ENCODE results near the gene ZNF549. TPM values are rescaled to one million over a fixed set of nuclear protein-coding genes. Genes with fewer than 3 reads are reported as not detected.
"Not testable (repeated sequence)": the region's sequence is repeated elsewhere in the genome, so short reads cannot be mapped to it uniquely, and the experiment has no call there.

Gene ZNF549
- total RNA-seq, 1 donor from 2014 or later = 6.0 TPM

DNA sequence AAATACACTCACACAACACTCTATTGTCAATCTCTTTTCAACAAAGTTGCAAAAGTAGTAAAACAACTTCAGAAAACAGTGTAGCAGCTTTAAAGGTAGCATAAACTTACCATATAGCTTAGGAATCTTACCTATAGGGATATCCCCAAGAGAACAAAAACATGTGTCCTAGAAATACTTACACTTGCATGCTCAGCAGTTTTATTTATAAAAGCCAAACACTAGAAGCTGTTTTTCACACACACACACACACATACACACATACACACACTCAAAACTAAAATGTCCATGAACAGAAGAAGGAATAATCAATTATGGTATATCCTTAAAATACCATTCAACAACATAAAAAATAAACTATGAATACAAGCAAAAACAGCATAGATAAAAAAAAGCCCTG lies 15.7 kb upstream of the ZNF549 start:
- no peaks in the 10 kb centered on the region for H3K27me3 ChIP-seq (ENCODE audit: low read depth)
- DNase-seq (no peak), ATAC-seq (no peak)
- no peak overlapping the region for H3K27ac ChIP-seq
- intact Hi-C loops (cut with DNase I) = no loop called here
- H3K9me3 ChIP-seq = peaks cover 75% of the 10 kb centered on the region
- no peak overlapping the region for H3K4me3 ChIP-seq
- H3K36me3 ChIP-seq = peaks cover 12% of the 10 kb centered on the region
- H3K4me1 ChIP-seq = no peaks in the 10 kb centered on the region
- TF ChIP-seq, protein P1, sequence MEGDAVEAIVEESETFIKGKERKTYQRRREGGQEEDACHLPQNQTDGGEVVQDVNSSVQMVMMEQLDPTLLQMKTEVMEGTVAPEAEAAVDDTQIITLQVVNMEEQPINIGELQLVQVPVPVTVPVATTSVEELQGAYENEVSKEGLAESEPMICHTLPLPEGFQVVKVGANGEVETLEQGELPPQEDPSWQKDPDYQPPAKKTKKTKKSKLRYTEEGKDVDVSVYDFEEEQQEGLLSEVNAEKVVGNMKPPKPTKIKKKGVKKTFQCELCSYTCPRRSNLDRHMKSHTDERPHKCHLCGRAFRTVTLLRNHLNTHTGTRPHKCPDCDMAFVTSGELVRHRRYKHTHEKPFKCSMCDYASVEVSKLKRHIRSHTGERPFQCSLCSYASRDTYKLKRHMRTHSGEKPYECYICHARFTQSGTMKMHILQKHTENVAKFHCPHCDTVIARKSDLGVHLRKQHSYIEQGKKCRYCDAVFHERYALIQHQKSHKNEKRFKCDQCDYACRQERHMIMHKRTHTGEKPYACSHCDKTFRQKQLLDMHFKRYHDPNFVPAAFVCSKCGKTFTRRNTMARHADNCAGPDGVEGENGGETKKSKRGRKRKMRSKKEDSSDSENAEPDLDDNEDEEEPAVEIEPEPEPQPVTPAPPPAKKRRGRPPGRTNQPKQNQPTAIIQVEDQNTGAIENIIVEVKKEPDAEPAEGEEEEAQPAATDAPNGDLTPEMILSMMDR (IDR thresholded peaks at IDR 0.05) = no peak

DNA sequence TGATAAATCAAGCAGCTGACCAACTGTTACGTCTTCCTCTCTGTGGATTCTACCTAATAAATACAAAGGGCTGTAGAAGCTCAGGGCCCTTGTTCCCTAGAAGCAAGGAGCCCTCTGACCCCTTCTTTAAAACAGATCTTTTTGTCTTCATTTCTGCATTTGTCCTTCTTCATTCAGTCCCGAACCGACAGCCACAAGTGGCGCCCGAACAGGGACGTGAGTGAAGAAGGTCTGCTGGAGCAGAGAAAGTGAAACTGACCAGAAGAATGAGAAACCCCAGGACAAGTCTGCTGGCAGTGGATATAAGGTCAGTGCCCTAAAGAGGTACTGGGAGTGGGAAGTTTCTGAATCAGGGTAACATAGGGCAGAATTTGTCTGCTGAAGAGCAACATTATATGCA lies 14.3 kb upstream of the ZNF549 start:
- H3K36me3 ChIP-seq = no peaks in the 10 kb centered on the region
- no peak for ATAC-seq
- H3K27me3 ChIP-seq (ENCODE audit: low read depth) = no peaks in the 10 kb centered on the region
- TF ChIP-seq, protein P1 (IDR thresholded peaks at IDR 0.05) = no peak
- no peak overlapping the region for H3K4me3 ChIP-seq
- no peaks in the 10 kb centered on the region for H3K4me1 ChIP-seq
- no peak overlapping the region for H3K27ac ChIP-seq
- intact Hi-C loops (cut with DNase I) = no loop called here
- DNase-seq = no peak
- peaks cover 65% of the 10 kb centered on the region for H3K9me3 ChIP-seq

DNA sequence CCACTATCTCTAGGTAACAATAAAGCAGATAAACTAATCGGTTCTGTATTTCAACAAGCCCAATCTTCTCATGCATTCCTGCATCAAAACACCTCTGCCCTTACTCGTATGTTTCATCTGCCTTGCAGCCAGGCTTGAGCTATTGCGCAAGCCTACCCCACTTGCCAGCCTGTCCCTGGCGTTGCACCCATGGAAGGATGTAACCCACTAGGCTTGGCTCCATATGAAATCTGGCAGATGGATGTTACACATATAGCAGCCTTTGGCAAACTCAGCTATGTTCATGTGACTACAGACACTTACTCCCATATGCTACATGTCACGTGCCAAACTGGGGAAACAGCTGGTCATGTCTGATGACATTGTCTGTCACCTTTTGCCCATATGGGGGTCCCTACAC lies 11.9 kb upstream of the ZNF549 start:
- H3K36me3 ChIP-seq = no peaks in the 10 kb centered on the region
- no peaks in the 10 kb centered on the region for H3K4me1 ChIP-seq
- DNase-seq = no peak
- no peaks in the 10 kb centered on the region for H3K27me3 ChIP-seq (ENCODE audit: low read depth)
- intact Hi-C loops (cut with DNase I) = no loop called here
- H3K9me3 ChIP-seq = peaks cover 44% of the 10 kb centered on the region
- ATAC-seq = no peak
- TF ChIP-seq, protein P1 (IDR thresholded peaks at IDR 0.05) = no peak
- no peak overlapping the region for H3K27ac ChIP-seq
- no peak overlapping the region for H3K4me3 ChIP-seq

DNA sequence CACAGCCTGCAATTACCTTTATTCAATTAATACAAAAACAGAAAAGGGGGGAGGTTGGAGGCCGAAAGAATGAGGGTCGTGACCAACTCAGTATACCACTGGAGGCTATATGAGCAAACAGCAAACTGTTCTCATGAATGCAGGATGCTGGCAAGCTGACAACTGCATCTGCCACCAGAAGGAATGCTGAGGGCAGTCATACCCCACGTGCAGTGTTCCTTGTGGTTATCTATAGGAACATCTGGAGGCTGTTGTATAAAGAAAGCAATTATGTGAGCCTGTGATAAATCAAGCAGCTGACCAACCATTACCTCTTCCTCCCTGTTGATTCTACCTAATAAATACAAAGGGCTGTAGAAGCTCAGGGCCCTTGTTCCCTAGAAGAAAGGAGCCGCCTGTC lies 9.1 kb upstream of the ZNF549 start:
- H3K27ac ChIP-seq; ATAC-seq; H3K4me3 ChIP-seq; H3K4me1 ChIP-seq; DNase-seq; H3K36me3 ChIP-seq; intact Hi-C loops (cut with DNase I); H3K27me3 ChIP-seq (ENCODE audit: low read depth): not testable (repeated sequence)
- H3K9me3 ChIP-seq = peaks cover 19% of the 10 kb centered on the region

DNA sequence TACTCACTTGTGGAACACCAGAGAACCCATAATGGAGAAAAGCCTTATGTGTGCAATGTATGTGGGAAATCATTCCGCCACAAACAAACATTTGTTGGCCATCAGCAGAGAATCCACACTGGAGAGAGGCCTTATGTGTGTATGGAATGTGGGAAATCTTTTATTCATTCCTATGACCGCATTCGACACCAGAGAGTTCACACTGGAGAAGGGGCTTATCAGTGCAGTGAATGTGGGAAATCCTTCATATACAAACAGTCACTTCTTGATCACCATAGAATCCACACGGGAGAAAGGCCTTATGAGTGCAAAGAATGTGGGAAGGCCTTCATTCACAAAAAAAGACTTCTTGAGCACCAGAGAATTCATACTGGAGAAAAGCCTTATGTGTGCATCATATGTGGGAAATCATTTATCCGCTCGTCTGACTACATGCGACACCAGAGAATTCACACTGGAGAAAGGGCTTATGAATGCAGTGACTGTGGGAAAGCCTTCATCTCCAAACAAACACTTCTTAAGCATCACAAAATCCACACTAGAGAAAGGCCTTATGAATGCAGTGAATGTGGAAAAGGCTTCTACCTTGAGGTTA lies 10.9 kb downstream of the ZNF549 start:
- intact Hi-C loops (cut with DNase I) = no loop called here
- ATAC-seq (no peak), DNase-seq (no peak)
- Histone ChIP-seq H3K9me3 (peaks cover 100% of the 10 kb centered on the region), H3K27ac (no peak overlapping the region), H3K36me3 (peaks cover 46% of the 10 kb centered on the region), H3K4me1 (no peaks in the 10 kb centered on the region), H3K4me3 (no peak overlapping the region), H3K27me3 (ENCODE audit: low read depth) (no peaks in the 10 kb centered on the region)
- TF ChIP-seq, protein P1 (IDR thresholded peaks at IDR 0.05) = no peak

DNA sequence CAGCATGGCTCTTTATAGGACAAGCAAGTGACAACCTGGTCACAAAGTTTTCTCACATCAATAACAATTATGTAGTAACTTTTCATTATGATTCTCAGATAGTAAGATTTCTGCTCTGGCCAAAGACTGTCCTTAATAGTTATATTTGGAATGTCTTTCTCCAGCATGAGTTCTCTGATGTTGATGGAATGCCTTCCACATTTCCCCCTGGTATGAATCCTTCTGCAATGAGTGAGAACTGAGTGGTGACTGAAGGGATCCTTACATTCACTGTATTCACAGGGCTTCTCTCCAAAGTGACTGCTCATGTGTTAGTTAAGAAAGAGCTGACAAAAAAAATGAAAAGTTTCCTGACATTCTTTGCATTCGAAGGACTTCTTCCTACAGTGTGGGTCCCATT lies 19.4 kb downstream of the ZNF549 start:
- H3K9me3 ChIP-seq = peaks cover 98% of the 10 kb centered on the region
- ATAC-seq = no peak
- no peak overlapping the region for H3K4me3 ChIP-seq
- H3K36me3 ChIP-seq = peaks cover 75% of the 10 kb centered on the region
- no peaks in the 10 kb centered on the region for H3K27me3 ChIP-seq (ENCODE audit: low read depth)
- DNase-seq = no peak
- no peaks in the 10 kb centered on the region for H3K4me1 ChIP-seq
- no peak overlapping the region for H3K27ac ChIP-seq
- intact Hi-C loops (cut with DNase I) = no loop called here
- TF ChIP-seq, protein P1 (IDR thresholded peaks at IDR 0.05) = no peak

Data from lower lobe of right lung (tissue), 2 donors.